H1 (cell line): ENCODE data around the gene SEPTIN5. TPM values are rescaled to one million over a fixed set of nuclear protein-coding genes. Genes with fewer than 3 reads are reported as not detected.

Experiments
- CTCF ChIA-PET: fragments of 300-600 bp; sonication (Branson Sonifier 250); formaldehyde crosslinking; loops from one replicate; lab custom pipeline; 2021; ENCODE audit not compliant: partially characterized antibody; lab: Charles Lee
- POLR2A ChIA-PET: fragments of 300-600 bp; sonication (Branson Sonifier 250); formaldehyde crosslinking; loops from one replicate; lab custom pipeline; 2021; ENCODE audit warnings: inconsistent platforms; ENCODE audit not compliant: partially characterized antibody; lab: Charles Lee
- DNase-seq, 2 experiments: peaks; one replicate each; pipeline versions ENCODE4 v3.0.0 to v3.0.0-alpha.2; 2010 to 2022; ENCODE audit warnings: low spot score in 2 of 2, low read depth in 1 of 2, mixed read lengths in 1 of 2
- FAIRE-seq: peaks from 2 replicates; lab custom pipeline; 2011; peaks lifted over from hg19 to GRCh38; lab: Jason Lieb, UNC
- H2AFZ ChIP-seq: 2 replicates; pipeline ENCODE4 v1.8.1; 2012; ENCODE audit warnings: low read length, inconsistent platforms
- H2AK5ac ChIP-seq: 2 replicates; pipeline ENCODE4 v1.6.1; 2013; ENCODE audit warnings: low read depth, low read length
- H2BK120ac ChIP-seq: replicated peaks from 2 replicates; pipeline ENCODE3; 2013; ENCODE audit warnings: low read depth, low read length, inconsistent platforms
- H2BK12ac ChIP-seq: 2 replicates; pipeline ENCODE4 v1.6.1; 2013; ENCODE audit warnings: low read depth, low read length
- H2BK15ac ChIP-seq: 2 replicates; pipeline ENCODE4 v1.6.1; 2013; ENCODE audit warnings: low read length
- H2BK20ac ChIP-seq: 2 replicates; pipeline ENCODE4 v1.6.1; 2013; ENCODE audit warnings: low read length
- H2BK5ac ChIP-seq: 2 replicates; pipeline ENCODE4 v1.6.1; 2013; ENCODE audit warnings: low read depth, low read length
- H3K14ac ChIP-seq: 2 replicates; pipeline ENCODE4 v1.6.1; 2013; ENCODE audit warnings: inconsistent platforms; ENCODE audit not compliant: insufficient read length
- H3K18ac ChIP-seq: 2 replicates; pipeline ENCODE4 v1.6.1; 2013; ENCODE audit warnings: low read length; ENCODE audit errors: extremely low read depth
- H3K23ac ChIP-seq: 2 replicates; pipeline ENCODE4 v1.6.1; 2013; ENCODE audit warnings: inconsistent platforms; ENCODE audit not compliant: insufficient read length
- H3K23me2 ChIP-seq: 2 replicates; pipeline ENCODE4 v1.6.1; 2013; ENCODE audit warnings: low read depth, low read length
- H3K27ac ChIP-seq: 2 replicates; pipeline ENCODE4 v1.6.1; 2011; ENCODE audit warnings: low read depth, low read length, inconsistent platforms
- H3K27me3 ChIP-seq, 4 experiments: replicated peaks in 1 of 4; 1 replicate in 1 of 4; 2 replicates in 3 of 4; pipeline versions ENCODE4 v1.6.1 to v1.8.1; 2011 to 2013; ENCODE audit warnings: low read length in 3 of 4, mild to moderate bottlenecking in 3 of 4, inconsistent platforms in 2 of 4, mixed read lengths in 2 of 4, moderate library complexity in 1 of 4; ENCODE audit not compliant: control insufficient read depth in 3 of 4, insufficient read depth in 3 of 4; ENCODE audit errors: extremely low read depth in 1 of 4
- H3K36me3 ChIP-seq, 4 experiments: 2 replicates each; pipeline versions ENCODE4 v1.6.1 to v1.8.1; 2011 to 2013; ENCODE audit warnings: mild to moderate bottlenecking in 4 of 4, low read length in 3 of 4, moderate library complexity in 2 of 4, control low read depth in 1 of 4, inconsistent platforms in 1 of 4; ENCODE audit not compliant: insufficient read depth in 4 of 4, control insufficient read depth in 2 of 4
- H3K4ac ChIP-seq: replicated peaks from 2 replicates; pipeline ENCODE3; 2013; ENCODE audit warnings: low read length, low read depth, mixed read lengths, inconsistent platforms; ENCODE audit not compliant: insufficient read length
- H3K4me1 ChIP-seq, 4 experiments: replicated peaks in 1 of 4; 1 replicate in 1 of 4; 2 replicates in 3 of 4; pipeline versions ENCODE4 v1.6.1 to v1.8.1; 2011 to 2013; ENCODE audit warnings: low read length in 3 of 4, inconsistent platforms in 2 of 4, mixed read lengths in 1 of 4; ENCODE audit not compliant: insufficient read depth in 4 of 4, control insufficient read depth in 3 of 4
- H3K4me2 ChIP-seq, 2 experiments: 2 replicates each; pipeline versions ENCODE4 v1.6.1 to v1.8.1; 2011 to 2013; ENCODE audit warnings: low read depth in 2 of 2, low read length in 2 of 2, control low read depth in 1 of 2, inconsistent platforms in 1 of 2, mild to moderate bottlenecking in 1 of 2; ENCODE audit not compliant: insufficient read depth in 1 of 2
- H3K4me3 ChIP-seq, 4 experiments: fragments of 200-600, 300-600 bp in 1 of 4; sonication (generic), shearing (Covaris generic), sonication (Bioruptor Twin) in 1 of 4; 2 replicates each; pipeline versions ENCODE4 v1.5.1 to v1.8.1; 2011 to 2016; ENCODE audit warnings: low read length in 4 of 4, low read depth in 3 of 4, control low read depth in 2 of 4, inconsistent platforms in 2 of 4, mild to moderate bottlenecking in 2 of 4, mixed read lengths in 1 of 4, moderate library complexity in 1 of 4; ENCODE audit not compliant: insufficient read depth in 2 of 4; ENCODE audit errors: extremely low read depth in 1 of 4
- H3K56ac ChIP-seq: replicated peaks from 2 replicates; pipeline ENCODE3; 2013; ENCODE audit warnings: low read depth, mild to moderate bottlenecking, mixed read lengths, low read length, inconsistent platforms; ENCODE audit not compliant: insufficient read length
- H3K79me1 ChIP-seq: 2 replicates; pipeline ENCODE4 v1.6.1; 2013; ENCODE audit warnings: low read depth, low read length, control low read depth
- H3K79me2 ChIP-seq, 2 experiments: 2 replicates each; pipeline versions ENCODE4 v1.6.1 to v1.8.1; 2012 to 2013; ENCODE audit warnings: low read length in 2 of 2, mild to moderate bottlenecking in 2 of 2, inconsistent platforms in 1 of 2; ENCODE audit not compliant: insufficient read depth in 2 of 2, control insufficient read depth in 1 of 2
- H3K9ac ChIP-seq, 4 experiments: replicated peaks in 1 of 4; 1 replicate in 1 of 4; 2 replicates in 3 of 4; pipeline versions ENCODE4 v1.6.1 to v1.8.1; 2011 to 2013; ENCODE audit warnings: low read depth in 3 of 4, low read length in 3 of 4, control low read depth in 2 of 4, mild to moderate bottlenecking in 2 of 4, moderate library complexity in 2 of 4, inconsistent platforms in 1 of 4; ENCODE audit errors: extremely low read depth in 1 of 4
- H3K9me3 ChIP-seq, 2 experiments: 2 replicates each; pipeline versions ENCODE4 v1.6.1 to v1.8.1; 2012 to 2013; ENCODE audit warnings: mild to moderate bottlenecking in 2 of 2, moderate library complexity in 2 of 2, control low read depth in 1 of 2, inconsistent platforms in 1 of 2, low read depth in 1 of 2, low read length in 1 of 2, mixed read lengths in 1 of 2; ENCODE audit not compliant: insufficient read depth in 2 of 2
- H4K20me1 ChIP-seq, 2 experiments: replicated peaks in 1 of 2; 2 replicates each; pipeline versions ENCODE3 to v1.8.1; 2011 to 2013; ENCODE audit warnings: inconsistent platforms in 2 of 2, low read length in 2 of 2, mild to moderate bottlenecking in 1 of 2; ENCODE audit not compliant: insufficient read depth in 2 of 2, control insufficient read depth in 1 of 2
- H4K5ac ChIP-seq: 2 replicates; pipeline ENCODE4 v1.6.1; 2013; ENCODE audit warnings: low read length, low read depth, mixed read lengths, inconsistent platforms; ENCODE audit not compliant: insufficient read length
- H4K8ac ChIP-seq: 2 replicates; pipeline ENCODE4 v1.8.0; 2013; ENCODE audit warnings: mild to moderate bottlenecking, moderate library complexity, low read length, inconsistent platforms; ENCODE audit not compliant: insufficient read depth; ENCODE audit errors: extremely low read depth
- H4K91ac ChIP-seq: replicated peaks from 2 replicates; pipeline ENCODE3; 2013; ENCODE audit warnings: low read length, mixed read lengths, inconsistent platforms; ENCODE audit not compliant: insufficient read length
- CBX5 ChIP-seq: fragments of 300-800, 300-1000 bp; sonication (generic); IDR thresholded peaks from 2 replicates; pipeline ENCODE4 v1.7.1; 2016; ENCODE audit warnings: antibody characterized with exemption, low read length, low read depth
- SIRT6 ChIP-seq: IDR thresholded peaks from one replicate; pipeline ENCODE4 v1.7.1; 2012; ENCODE audit warnings: low read length, inconsistent platforms
- SP1 ChIP-seq: IDR thresholded peaks from 2 replicates; pipeline ENCODE4 v1.6.1; 2011; ENCODE audit warnings: low read depth, low read length
- TAF1 ChIP-seq: IDR thresholded peaks from 2 replicates; pipeline ENCODE4 v1.6.1; 2011; ENCODE audit warnings: mild to moderate bottlenecking, low read depth, low read length
- WGBS, 2 experiments: shearing (Covaris generic) in 1 of 2; methylation state at CpG; one replicate each; pipeline versions ENCODE4 v1.1.6 to v1.1.7; 2013 to 2015; ENCODE audit warnings: low lambda C conversion rate in 2 of 2, mixed read lengths in 2 of 2, inconsistent platforms in 1 of 2, low coverage in 1 of 2, missing lambda C conversion rate in 1 of 2; ENCODE audit not compliant: insufficient replicate concordance in 2 of 2, insufficient coverage in 1 of 2, insufficient read length in 1 of 2; ENCODE audit errors: extremely low coverage in 1 of 2, missing lambda C conversion rate in 1 of 2; 5-methylcytosine and 5-hydroxymethylcytosine counted together
- polyA plus RNA-seq, 7 experiments: library from polyadenylated mRNA; depleted of rRNA in 3 of 7; stranded (reverse) in 5 of 7; unstranded in 2 of 7; fragments of >200 nt in 5 of 7; fragments of 200-250 nt in 2 of 7; gene quantifications; 1 replicate in 5 of 7; 2 replicates in 1 of 7; 4 replicates in 1 of 7; pipeline versions ENCODE4 v1.2.1 to v1.2.3, GENCODE V29; 2011 to 2013; ENCODE audit warnings: missing spikeins in 2 of 7, mixed read lengths in 2 of 7
- total RNA-seq: library from RNA; stranded (reverse); fragmentation: NEBNext Ultra II Directional; extraction: Animal tissue kit (Norgen Biotek cat#: 25700); gene quantifications from 2 replicates; pipeline ENCODE4 v1.2.1, GENCODE V29; 2021

Gene SEPTIN5
- total and polyA plus RNA-seq, 2 of the 8 experiments (the other 6 are each of a cell fraction or from before 2014, with no cell fraction given), result 6.0 to 8.6 TPM

GRCh38 chr22:19772422-19772672 lies 58.0 kb downstream of the SEPTIN5 start:
- no peak for DNase-seq
- no peak overlapping the region for H3K56ac ChIP-seq
- no peak overlapping the region for H4K5ac ChIP-seq
- H2AK5ac ChIP-seq, result no peak overlapping the region
- H3K9ac ChIP-seq, result no peak overlapping the region
- H4K8ac ChIP-seq, result no peak overlapping the region
- no peak overlapping the region for H2BK15ac ChIP-seq
- FAIRE-seq, result no peak
- H3K9me3 ChIP-seq, result no peaks in the 10 kb centered on the region
- H2BK20ac ChIP-seq, result no peak overlapping the region
- no peak overlapping the region for H3K4me3 ChIP-seq
- no peaks in the 10 kb centered on the region for H3K23me2 ChIP-seq
- peaks cover 0 to 8% (median 6%) of the 10 kb centered on the region in 4 experiments; a peak in 5 of 7 replicates for H3K4me1 ChIP-seq
- peaks cover 24 to 39% (median 38%) of the 10 kb centered on the region in 4 experiments for H3K27me3 ChIP-seq
- H3K79me2 ChIP-seq, result no peaks in the 10 kb centered on the region
- H2AFZ ChIP-seq, result no peak overlapping the region
- ChIA-PET CTCF (interaction anchor here (1.0 to 2.7 kb wide), 9 partner anchors 10 to 175 kb away, joined by 3 to 10 read pairs (median 6); no protein-coding TSS in a partner anchor), POLR2A (no interaction called here)
- no peaks in the 10 kb centered on the region for H3K36me3 ChIP-seq
- no peak overlapping the region for H3K27ac ChIP-seq
- WGBS, 2 experiments, result 91% methylated on average over 4 of the region's 4 CpGs; no CpG with 5 or more reads in 1 of the 2 experiments
- no peak overlapping the region for H3K14ac ChIP-seq
- H2BK5ac ChIP-seq, result no peak overlapping the region
- no peak overlapping the region for H3K18ac ChIP-seq
- H3K4me2 ChIP-seq, result no peak overlapping the region
- H4K91ac ChIP-seq, result no peak overlapping the region
- no peaks in the 10 kb centered on the region for H3K79me1 ChIP-seq
- TF ChIP-seq CBX5 (no peak), SIRT6 (no peak), SP1 (no peak), TAF1 (no peak)
- TF ChIP-seq, all 59 proteins: peak for 0
- no peak overlapping the region for H3K23ac ChIP-seq
- no peak overlapping the region for H3K4ac ChIP-seq
- H2BK12ac ChIP-seq, result no peak overlapping the region
- peaks cover 1 to 4% of the 10 kb centered on the region in 2 experiments for H4K20me1 ChIP-seq
- no peak overlapping the region for H2BK120ac ChIP-seq

Other genes with a start within 250 kb of the SEPTIN5 start
- 67.5 and 74.6 TPM in 2 replicates for gene UFD1, start 235.3 kb upstream of the SEPTIN5 start, total RNA-seq
- 84.6 and 116 TPM in 2 replicates for gene UFD1, start 235.3 kb upstream of the SEPTIN5 start, polyA plus RNA-seq (2011; rRNA removed)
- gene CDC45, start 234.6 kb upstream of the SEPTIN5 start, total RNA-seq, result 31.9 and 32.6 TPM in 2 replicates
- 37.7 and 40.0 TPM in 2 replicates for gene CDC45, start 234.6 kb upstream of the SEPTIN5 start, polyA plus RNA-seq (2011; rRNA removed)
- gene CLDN5, start 190.1 kb upstream of the SEPTIN5 start, total RNA-seq, result 0.69 and 1.6 TPM in 2 replicates
- gene CLDN5, start 190.1 kb upstream of the SEPTIN5 start, polyA plus RNA-seq (2011; rRNA removed), result 1.2 and 2.5 TPM in 2 replicates
- gene GP1BB, start 9.0 kb downstream of the SEPTIN5 start, total RNA-seq, result not detected in 2 replicates
- gene GP1BB, start 9.0 kb downstream of the SEPTIN5 start, polyA plus RNA-seq (2011; rRNA removed), result 0.36 and 0.66 TPM in 2 replicates
- 0.28 and 0.38 TPM in 2 replicates for gene TBX1, start 46.3 kb downstream of the SEPTIN5 start, total RNA-seq
- not detected in 2 replicates for gene TBX1, start 46.3 kb downstream of the SEPTIN5 start, polyA plus RNA-seq (2011; rRNA removed)
- gene GNB1L, start 140.4 kb downstream of the SEPTIN5 start, total RNA-seq, result 14.3 and 15.6 TPM in 2 replicates
- 14.0 and 23.2 TPM in 2 replicates for gene GNB1L, start 140.4 kb downstream of the SEPTIN5 start, polyA plus RNA-seq (2011; rRNA removed)
- 16.1 and 18.8 TPM in 2 replicates for gene RTL10, start 140.4 kb downstream of the SEPTIN5 start, total RNA-seq
- gene RTL10, start 140.4 kb downstream of the SEPTIN5 start, polyA plus RNA-seq (2011; rRNA removed), result 11.5 and 15.5 TPM in 2 replicates
- gene COMT, start 227.3 kb downstream of the SEPTIN5 start, total RNA-seq, result 15.2 and 16.6 TPM in 2 replicates
- gene COMT, start 227.3 kb downstream of the SEPTIN5 start, polyA plus RNA-seq (2011; rRNA removed), result 33.7 and 45.0 TPM in 2 replicates
- 14.2 and 14.8 TPM in 2 replicates for gene TXNRD2, start 227.3 kb downstream of the SEPTIN5 start, total RNA-seq
- 21.9 and 25.0 TPM in 2 replicates for gene TXNRD2, start 227.3 kb downstream of the SEPTIN5 start, polyA plus RNA-seq (2011; rRNA removed)